ENCODE data around the gene RNF130. TPM values are rescaled to one million over a fixed set of nuclear protein-coding genes. Genes with fewer than 3 reads are reported as not detected.
A peak's percentile ranks its signal among the peaks of the same experiment; 100 is the strongest.

Gene RNF130
- total and polyA plus RNA-seq, 2 of the 13 experiments (the other 11 are each of a cell fraction or from before 2014, with no cell fraction given) = 28.2 to 28.3 TPM

DNA sequence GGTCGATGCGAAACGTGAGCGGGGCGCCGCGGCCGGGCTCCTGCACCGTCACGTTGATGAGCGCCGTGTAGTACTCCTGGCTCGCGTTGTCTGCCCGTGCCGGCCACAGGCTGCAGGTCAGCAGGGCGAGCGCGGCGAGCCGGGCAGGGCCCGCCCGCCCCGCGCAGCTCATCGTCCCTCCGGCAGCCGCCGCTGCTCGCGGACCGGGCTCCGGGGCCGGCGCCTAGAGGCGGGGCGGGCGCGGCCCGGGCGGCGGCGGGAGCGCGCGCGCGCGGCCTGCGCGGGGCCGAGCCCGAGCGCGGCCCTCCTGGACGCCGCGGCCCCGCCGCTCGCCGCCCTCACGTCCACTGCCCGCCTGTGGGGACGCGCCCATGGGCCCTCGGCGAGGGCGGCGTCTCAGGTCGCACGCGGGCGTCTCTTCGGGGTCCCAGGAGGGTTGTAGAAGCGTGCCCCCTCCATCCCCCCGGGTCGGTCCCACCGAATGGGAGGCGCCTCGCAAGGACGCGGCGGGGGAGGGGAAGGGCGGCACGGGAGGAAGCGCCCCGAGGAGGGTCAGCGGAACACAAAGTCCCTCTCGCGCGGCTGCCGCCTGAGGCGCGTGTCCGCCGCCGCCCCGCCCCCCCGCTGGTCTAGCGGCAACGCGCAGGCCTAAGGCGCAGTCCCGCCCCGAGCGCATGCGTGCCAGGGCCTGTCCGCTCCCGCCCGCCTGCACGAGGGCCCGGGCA, at the start of gene RNF130 (continued):
- TF ChIP-seq, protein P1, sequence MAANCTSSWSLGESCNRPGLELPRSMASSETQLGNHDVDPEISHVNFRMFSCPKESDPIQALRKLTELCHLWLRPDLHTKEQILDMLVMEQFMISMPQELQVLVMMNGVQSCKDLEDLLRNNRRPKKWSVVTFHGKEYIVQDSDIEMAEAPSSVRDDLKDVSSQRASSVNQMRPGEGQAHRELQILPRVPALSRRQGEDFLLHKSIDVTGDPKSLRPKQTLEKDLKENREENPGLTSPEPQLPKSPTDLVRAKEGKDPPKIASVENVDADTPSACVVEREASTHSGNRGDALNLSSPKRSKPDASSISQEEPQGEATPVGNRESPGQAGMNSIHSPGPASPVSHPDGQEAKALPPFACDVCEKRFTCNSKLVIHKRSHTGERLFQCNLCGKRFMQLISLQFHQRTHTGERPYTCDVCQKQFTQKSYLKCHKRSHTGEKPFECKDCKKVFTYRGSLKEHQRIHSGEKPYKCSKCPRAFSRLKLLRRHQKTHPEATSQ (CRISPR knock-in tag; IDR thresholded peaks at IDR 0.05; ENCODE audit: borderline replicate concordance) = no peak; the same call in 1 of the 2 replicates
- TF ChIP-seq ZFP62 (CRISPR knock-in tag; IDR thresholded peaks at IDR 0.05) = no peak
- TF ChIP-seq ZNF607 (CRISPR knock-in tag; IDR thresholded peaks at IDR 0.05; ENCODE audit: borderline replicate concordance) = peak; percentile 99
- TF ChIP-seq, protein P2, sequence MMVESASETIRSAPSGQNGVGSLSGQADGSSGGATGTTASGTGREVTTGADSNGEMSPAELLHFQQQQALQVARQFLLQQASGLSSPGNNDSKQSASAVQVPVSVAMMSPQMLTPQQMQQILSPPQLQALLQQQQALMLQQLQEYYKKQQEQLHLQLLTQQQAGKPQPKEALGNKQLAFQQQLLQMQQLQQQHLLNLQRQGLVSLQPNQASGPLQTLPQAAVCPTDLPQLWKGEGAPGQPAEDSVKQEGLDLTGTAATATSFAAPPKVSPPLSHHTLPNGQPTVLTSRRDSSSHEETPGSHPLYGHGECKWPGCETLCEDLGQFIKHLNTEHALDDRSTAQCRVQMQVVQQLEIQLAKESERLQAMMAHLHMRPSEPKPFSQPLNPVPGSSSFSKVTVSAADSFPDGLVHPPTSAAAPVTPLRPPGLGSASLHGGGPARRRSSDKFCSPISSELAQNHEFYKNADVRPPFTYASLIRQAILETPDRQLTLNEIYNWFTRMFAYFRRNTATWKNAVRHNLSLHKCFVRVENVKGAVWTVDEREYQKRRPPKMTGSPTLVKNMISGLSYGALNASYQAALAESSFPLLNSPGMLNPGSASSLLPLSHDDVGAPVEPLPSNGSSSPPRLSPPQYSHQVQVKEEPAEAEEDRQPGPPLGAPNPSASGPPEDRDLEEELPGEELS (CRISPR knock-in tag; IDR thresholded peaks at IDR 0.05) = peak; percentile 73
- TF ChIP-seq ZNF160 (CRISPR knock-in tag; IDR thresholded peaks at IDR 0.05) = peak; percentile 96; the same call in 1 of the 2 replicates
- TF ChIP-seq ZNF530 (CRISPR knock-in tag; IDR thresholded peaks at IDR 0.05; ENCODE audit: low read depth) = no peak; the same call in 1 of the 2 replicates
- peak; percentile 68; the same call in 1 of the 2 replicates for TF ChIP-seq ISL2 (CRISPR knock-in tag; IDR thresholded peaks at IDR 0.05)
- no peak for TF ChIP-seq ATF1 (CRISPR knock-in tag; IDR thresholded peaks at IDR 0.05)
- peak; percentile 98; the same call in 1 of the 2 replicates for TF ChIP-seq ZNF709 (CRISPR knock-in tag; IDR thresholded peaks at IDR 0.05)
- TF ChIP-seq SMAD1 (CRISPR knock-in tag; IDR thresholded peaks at IDR 0.05; ENCODE audit: borderline replicate concordance, low read depth) = no peak
- TF ChIP-seq, protein P3, sequence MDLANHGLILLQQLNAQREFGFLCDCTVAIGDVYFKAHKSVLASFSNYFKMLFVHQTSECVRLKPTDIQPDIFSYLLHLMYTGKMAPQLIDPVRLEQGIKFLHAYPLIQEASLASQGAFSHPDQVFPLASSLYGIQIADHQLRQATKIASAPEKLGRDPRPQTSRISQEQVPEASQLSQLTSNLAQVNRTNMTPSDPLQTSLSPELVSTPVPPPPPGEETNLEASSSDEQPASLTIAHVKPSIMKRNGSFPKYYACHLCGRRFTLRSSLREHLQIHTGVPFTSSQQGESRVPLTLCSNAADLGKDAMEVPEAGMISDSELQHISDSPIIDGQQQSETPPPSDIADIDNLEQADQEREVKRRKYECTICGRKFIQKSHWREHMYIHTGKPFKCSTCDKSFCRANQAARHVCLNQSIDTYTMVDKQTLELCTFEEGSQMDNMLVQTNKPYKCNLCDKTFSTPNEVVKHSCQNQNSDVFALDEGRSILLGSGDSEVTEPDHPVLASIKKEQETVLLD (CRISPR knock-in tag; IDR thresholded peaks at IDR 0.05; ENCODE audit: low read depth) = peak; percentile 89
- TF ChIP-seq TOE1 (CRISPR knock-in tag; IDR thresholded peaks at IDR 0.05) = peak; percentile 98
- TF ChIP-seq ZNF263 (CRISPR knock-in tag; IDR thresholded peaks at IDR 0.05) = peak; percentile 81
- TF ChIP-seq SIN3B (IDR thresholded peaks at IDR 0.05; ENCODE audit: low read length) = no peak
- TF ChIP-seq ZFP41 (CRISPR knock-in tag; IDR thresholded peaks at IDR 0.05; ENCODE audit: borderline replicate concordance) = peak; percentile 94; the same call in 1 of the 2 replicates
- TF ChIP-seq, protein P4, sequence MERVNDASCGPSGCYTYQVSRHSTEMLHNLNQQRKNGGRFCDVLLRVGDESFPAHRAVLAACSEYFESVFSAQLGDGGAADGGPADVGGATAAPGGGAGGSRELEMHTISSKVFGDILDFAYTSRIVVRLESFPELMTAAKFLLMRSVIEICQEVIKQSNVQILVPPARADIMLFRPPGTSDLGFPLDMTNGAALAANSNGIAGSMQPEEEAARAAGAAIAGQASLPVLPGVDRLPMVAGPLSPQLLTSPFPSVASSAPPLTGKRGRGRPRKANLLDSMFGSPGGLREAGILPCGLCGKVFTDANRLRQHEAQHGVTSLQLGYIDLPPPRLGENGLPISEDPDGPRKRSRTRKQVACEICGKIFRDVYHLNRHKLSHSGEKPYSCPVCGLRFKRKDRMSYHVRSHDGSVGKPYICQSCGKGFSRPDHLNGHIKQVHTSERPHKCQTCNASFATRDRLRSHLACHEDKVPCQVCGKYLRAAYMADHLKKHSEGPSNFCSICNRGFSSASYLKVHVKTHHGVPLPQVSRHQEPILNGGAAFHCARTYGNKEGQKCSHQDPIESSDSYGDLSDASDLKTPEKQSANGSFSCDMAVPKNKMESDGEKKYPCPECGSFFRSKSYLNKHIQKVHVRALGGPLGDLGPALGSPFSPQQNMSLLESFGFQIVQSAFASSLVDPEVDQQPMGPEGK (CRISPR knock-in tag; IDR thresholded peaks at IDR 0.05) = peak; percentile 54
- TF ChIP-seq NFE2L2 (IDR thresholded peaks at IDR 0.05; ENCODE audit: low read length) = no peak
- no peak for TF ChIP-seq ARNT (IDR thresholded peaks at IDR 0.05)
- TF ChIP-seq, protein P5, sequence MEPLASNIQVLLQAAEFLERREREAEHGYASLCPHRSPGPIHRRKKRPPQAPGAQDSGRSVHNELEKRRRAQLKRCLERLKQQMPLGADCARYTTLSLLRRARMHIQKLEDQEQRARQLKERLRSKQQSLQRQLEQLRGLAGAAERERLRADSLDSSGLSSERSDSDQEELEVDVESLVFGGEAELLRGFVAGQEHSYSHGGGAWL (CRISPR knock-in tag; IDR thresholded peaks at IDR 0.05) = peak; percentile 99
- TF ChIP-seq ZNF891 (CRISPR knock-in tag; IDR thresholded peaks at IDR 0.05) = peak; percentile 99; the same call in 1 of the 2 replicates
- TF ChIP-seq, protein P6, sequence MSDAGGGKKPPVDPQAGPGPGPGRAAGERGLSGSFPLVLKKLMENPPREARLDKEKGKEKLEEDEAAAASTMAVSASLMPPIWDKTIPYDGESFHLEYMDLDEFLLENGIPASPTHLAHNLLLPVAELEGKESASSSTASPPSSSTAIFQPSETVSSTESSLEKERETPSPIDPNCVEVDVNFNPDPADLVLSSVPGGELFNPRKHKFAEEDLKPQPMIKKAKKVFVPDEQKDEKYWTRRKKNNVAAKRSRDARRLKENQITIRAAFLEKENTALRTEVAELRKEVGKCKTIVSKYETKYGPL (CRISPR knock-in tag; IDR thresholded peaks at IDR 0.05) = peak; percentile 93
- TF ChIP-seq ZNF230 (CRISPR knock-in tag; IDR thresholded peaks at IDR 0.05) = peak; percentile 90
- TF ChIP-seq ZNF737 (CRISPR knock-in tag; IDR thresholded peaks at IDR 0.05; ENCODE audit: borderline replicate concordance) = no peak
